ENCODE measurements around the gene TANC2. TPM values are rescaled to one million over a fixed set of nuclear protein-coding genes. Genes with fewer than 3 reads are reported as not detected.

Gene TANC2
- total and polyA plus RNA-seq, 2 donors (not counting 3 experiments of a cell fraction or from before 2014, with no cell fraction given): 7.9 to 30.8 TPM

- POLR2A ChIA-PET: no interaction called here
- FAIRE-seq (no peak), DNase-seq (ENCODE audit: low read depth, low spot score) (no peak)
- H3K79me2 ChIP-seq (ENCODE audit: control insufficient read depth, insufficient read depth, low read length): no peaks in the 10 kb centered on the region
- no peak overlapping the region for H2AFZ ChIP-seq (ENCODE audit: low read depth, low read length)
- H3K9me1 ChIP-seq (replicated peaks; ENCODE audit: control insufficient read depth, extremely low read depth, insufficient read depth, low read length): no peaks in the 10 kb centered on the region
- intact Hi-C loops (cut with micrococcal nuclease): no loop called here
- H3K36me3 ChIP-seq (ENCODE audit: control insufficient read depth in 2 of 2, extremely low read depth in 1 of 2, insufficient read depth in 2 of 2, low read length in 2 of 2): no peaks in the 10 kb centered on the region
- CTCF ChIA-PET: interaction anchor here (1.4 to 5.6 kb wide), 2 partner anchors 15 to 426 kb away, joined by 4 to 27 read pairs; no protein-coding TSS in a partner anchor
- H3K27ac ChIP-seq (ENCODE audit: insufficient read depth, low read depth, low read length): no peak overlapping the region
- no TSS peak for BruUV-seq (replicated peaks)
- H3K4me1 ChIP-seq (ENCODE audit: control insufficient read depth, extremely low read depth, insufficient read depth, low read length): peaks cover 3% of the 10 kb centered on the region
- H3K27me3 ChIP-seq (ENCODE audit: control insufficient read depth in 2 of 2, insufficient read depth in 2 of 2, low read length in 2 of 2): no peaks in the 10 kb centered on the region
- H3K4me2 ChIP-seq (ENCODE audit: insufficient read depth, low read length): no peak overlapping the region
- no peak overlapping the region for H3K4me3 ChIP-seq (replicated peaks in 1 of 3; ENCODE audit: insufficient read depth in 1 of 3, low read depth in 1 of 3, low read length in 3 of 3)
- dilution Hi-C loops (cut with MboI; ENCODE audit: extremely low pct_ligation_motif_present, low sequenced_read_pairs): no loop called here
- no peaks in the 10 kb centered on the region for H3K9me3 ChIP-seq (replicated peaks; ENCODE audit: control insufficient read depth, insufficient read depth, low read length)
- H4K20me1 ChIP-seq (replicated peaks; ENCODE audit: control insufficient read depth, extremely low read depth, insufficient read depth, low read length): no peaks in the 10 kb centered on the region
- TF ChIP-seq POLR2A (IDR thresholded peaks at IDR 0.05; ENCODE audit: low read depth, low read length): no peak
- no peak overlapping the region for H3K9ac ChIP-seq (replicated peaks; ENCODE audit: extremely low read depth, insufficient read depth, low read length)
Observed at GRCh38 chr17:62980842-62981241, 14.8 kb downstream of the TANC2 start.

GRCh38 chr17:62981933-62982332 lies 15.9 kb downstream of the TANC2 start:
- Histone ChIP-seq H3K27me3 (ENCODE audit: control insufficient read depth in 2 of 2, insufficient read depth in 2 of 2, low read length in 2 of 2) (no peaks in the 10 kb centered on the region), H3K4me3 (replicated peaks in 1 of 3; ENCODE audit: insufficient read depth in 1 of 3, low read depth in 1 of 3, low read length in 3 of 3) (no peak overlapping the region), H3K9me1 (replicated peaks; ENCODE audit: control insufficient read depth, extremely low read depth, insufficient read depth, low read length) (no peaks in the 10 kb centered on the region), H3K4me1 (ENCODE audit: control insufficient read depth, extremely low read depth, insufficient read depth, low read length) (peaks cover 3% of the 10 kb centered on the region), H3K9me3 (replicated peaks; ENCODE audit: control insufficient read depth, insufficient read depth, low read length) (no peaks in the 10 kb centered on the region), H3K27ac (ENCODE audit: insufficient read depth, low read depth, low read length) (no peak overlapping the region), H3K4me2 (ENCODE audit: insufficient read depth, low read length) (no peak overlapping the region), H3K36me3 (ENCODE audit: control insufficient read depth in 2 of 2, extremely low read depth in 1 of 2, insufficient read depth in 2 of 2, low read length in 2 of 2) (no peaks in the 10 kb centered on the region), H3K79me2 (ENCODE audit: control insufficient read depth, insufficient read depth, low read length) (no peaks in the 10 kb centered on the region), H3K9ac (replicated peaks; ENCODE audit: extremely low read depth, insufficient read depth, low read length) (no peak overlapping the region), H2AFZ (ENCODE audit: low read depth, low read length) (no peak overlapping the region), H4K20me1 (replicated peaks; ENCODE audit: control insufficient read depth, extremely low read depth, insufficient read depth, low read length) (no peaks in the 10 kb centered on the region)
- DNase-seq (ENCODE audit: low read depth, low spot score) (no peak), FAIRE-seq (no peak)
- TF ChIP-seq POLR2A (IDR thresholded peaks at IDR 0.05; ENCODE audit: low read depth, low read length) (no peak), FOS (IDR thresholded peaks at IDR 0.05; ENCODE audit: borderline replicate concordance, insufficient read depth, low read length) (peak; percentile 18), JUN (IDR thresholded peaks at IDR 0.05; ENCODE audit: borderline replicate concordance, insufficient read depth, insufficient read length, low read depth) (peak; percentile 32)
- ChIA-PET POLR2A (no interaction called here), CTCF (interaction anchor here (1.4 to 5.6 kb wide), 2 partner anchors 14 to 425 kb away, joined by 4 to 27 read pairs; no protein-coding TSS in a partner anchor)
- BruUV-seq (replicated peaks): no TSS peak
- dilution Hi-C loops (cut with MboI; ENCODE audit: extremely low pct_ligation_motif_present, low sequenced_read_pairs) (no loop called here), intact Hi-C loops (cut with micrococcal nuclease) (no loop called here)
